GM12891 (cell line): ENCODE data around the gene CHKB.

ENCODE experiments used
- POLR2A ChIP-seq: IDR thresholded peaks from 2 replicates; pipeline ENCODE4 v1.6.1; 2011; ENCODE audit warnings: low read depth, low read length, control low read depth
- POLR2AphosphoS5 ChIP-seq: IDR thresholded peaks from 2 replicates; pipeline ENCODE4 v1.6.1; 2011; ENCODE audit warnings: low read depth, low read length, control low read depth
- SPI1 ChIP-seq: IDR thresholded peaks from 2 replicates; pipeline ENCODE4 v1.6.1; 2011; ENCODE audit warnings: low read depth, low read length, control low read depth

DNA sequence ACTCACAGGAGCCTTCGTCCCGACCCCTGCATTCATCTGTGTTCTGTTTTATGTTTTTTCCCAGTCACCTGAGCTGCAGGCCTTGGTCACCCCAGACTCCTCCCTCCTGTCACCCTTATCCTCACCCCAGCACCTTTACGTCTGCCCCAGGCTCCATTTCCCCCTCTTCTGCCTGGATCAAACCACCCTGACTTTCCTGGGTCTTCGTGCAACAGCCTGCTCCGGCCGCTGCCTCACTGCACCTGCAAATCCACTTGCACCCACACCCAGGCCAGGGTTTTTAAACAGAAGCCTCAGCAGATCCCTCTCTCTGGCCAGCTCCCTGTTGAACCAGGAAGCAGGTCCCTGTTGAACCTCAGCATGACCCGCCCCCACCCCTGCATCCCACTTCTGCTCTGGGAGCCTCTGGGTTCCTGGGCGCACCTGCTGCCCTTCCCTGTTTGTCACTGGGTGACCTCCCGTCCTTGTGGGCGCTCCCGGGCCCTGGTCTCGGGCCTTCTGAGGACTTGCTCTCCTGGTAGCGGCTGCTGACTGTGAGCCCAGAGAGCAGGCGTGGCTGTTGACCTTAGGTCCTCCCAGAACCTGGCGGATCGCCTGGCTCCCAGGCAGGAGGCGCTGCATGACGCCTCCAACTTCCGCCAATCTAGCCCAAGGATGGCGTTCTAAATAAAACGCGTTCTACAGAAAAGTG is 30.8 kb upstream of the CHKB start:
- TF ChIP-seq POLR2AphosphoS5 (no peak), POLR2A (no peak), SPI1 (no peak)
